AG04449 (cell line): ENCODE results near the gene DCAF6.
"Not testable (repeated sequence)": the region's sequence is repeated elsewhere in the genome, so short reads cannot be mapped to it uniquely, and the experiment has no call there.

Experiments
- CTCF ChIA-PET: fragments of 350-600 bp; formaldehyde crosslinking; extraction: SDS; loops from one replicate; lab custom pipeline; 2021; ENCODE audit warnings: antibody characterized with exemption; lab: Yijun Ruan, JAX
- POLR2A ChIA-PET: fragments of 400-600, 350-600 bp; formaldehyde crosslinking; extraction: SDS; loops from one replicate; lab custom pipeline; 2020; ENCODE audit warnings: antibody characterized with exemption, inconsistent platforms; lab: Yijun Ruan, JAX
- DNase-seq: peaks from one replicate; pipeline ENCODE4 v3.0.0-alpha.2; 2010; ENCODE audit warnings: low read depth, low spot score
- H3K4me3 ChIP-seq: 2 replicates; pipeline ENCODE4 v1.5.1; 2011; ENCODE audit warnings: low read depth, mild to moderate bottlenecking, control low read depth, low read length
- CTCF ChIP-seq: IDR thresholded peaks from one replicate; pipeline ENCODE4 v1.5.1; 2011; ENCODE audit warnings: mild to moderate bottlenecking, moderate library complexity, low read length, control low read depth, inconsistent platforms; ENCODE audit not compliant: insufficient read depth; ENCODE audit errors: missing control alignments

DCAF6 gene

GRCh38 chr1:168045311-168045710, 108.8 kb downstream of the DCAF6 start:
- no peak for TF ChIP-seq CTCF
- DNase-seq = no peak
- no peak overlapping the region for H3K4me3 ChIP-seq
- POLR2A ChIA-PET = no interaction called here
- CTCF ChIA-PET = no interaction called here

GRCh38 chr1:168050307-168050706, 113.8 kb downstream of the DCAF6 start:
- no peak overlapping the region for H3K4me3 ChIP-seq
- POLR2A ChIA-PET = no interaction called here
- DNase-seq = no peak
- no peak for TF ChIP-seq CTCF
- CTCF ChIA-PET = interaction anchor here (0.5 to 1.1 kb wide), 4 partner anchors 25 to 102 kb away, joined by 3 to 5 read pairs (median 3); no protein-coding TSS in a partner anchor

GRCh38 chr1:168050880-168051279, 114.4 kb downstream of the DCAF6 start:
- DNase-seq = no peak
- ChIA-PET CTCF (interaction anchor here (0.5 to 1.1 kb wide), 4 partner anchors 25 to 101 kb away, joined by 3 to 5 read pairs (median 3); no protein-coding TSS in a partner anchor), POLR2A (no interaction called here)
- H3K4me3 ChIP-seq = no peak overlapping the region
- no peak for TF ChIP-seq CTCF

GRCh38 chr1:168053681-168054080, 117.2 kb downstream of the DCAF6 start:
- ChIA-PET CTCF (interaction anchor here (0.8 to 2.0 kb wide), 2 partner anchors 13 to 28 kb away, joined by 3 to 7 read pairs; no protein-coding TSS in a partner anchor), POLR2A (no interaction called here)

GRCh38 chr1:168054117-168054516, 117.6 kb downstream of the DCAF6 start:
- ChIA-PET POLR2A (no interaction called here), CTCF (interaction anchor here (0.8 to 2.0 kb wide), 2 partner anchors 13 to 28 kb away, joined by 3 to 7 read pairs; no protein-coding TSS in a partner anchor)
- no peak for DNase-seq
- TF ChIP-seq CTCF = no peak
- no peak overlapping the region for H3K4me3 ChIP-seq

More at GRCh38 chr1:168053681-168054080, 117.2 kb downstream of the DCAF6 start:
- no peak for TF ChIP-seq CTCF
- DNase-seq = no peak
- no peak overlapping the region for H3K4me3 ChIP-seq

GRCh38 chr1:168056152-168056551, 119.7 kb downstream of the DCAF6 start:
- H3K4me3 ChIP-seq, POLR2A ChIA-PET, DNase-seq: not testable (repeated sequence)
- CTCF ChIA-PET = interaction anchor here (1.1 kb wide), 1 partner anchor 26 kb away, joined by 3 read pairs; no protein-coding TSS in a partner anchor

GRCh38 chr1:168057355-168057754, 120.9 kb downstream of the DCAF6 start:
- TF ChIP-seq CTCF = no peak
- ChIA-PET CTCF (interaction anchor here (0.7 to 1.1 kb wide), 3 partner anchors 25 to 27 kb away, joined by 3 to 5 read pairs (median 3); no protein-coding TSS in a partner anchor), POLR2A (no interaction called here)
- no peak for DNase-seq
- H3K4me3 ChIP-seq = no peak overlapping the region
